HG03565 (cell line): ENCODE measurements around the gene PPP2R3A.
"Not testable (repeated sequence)": the region's sequence is repeated elsewhere in the genome, so short reads cannot be mapped to it uniquely, and the experiment has no call there.

ENCODE experiments used
- ATAC-seq: cut with Tn5 transposase; IDR thresholded peaks from one replicate; pipeline ENCODE4 v1.9.1; 2021; ENCODE audit warnings: mild to moderate bottlenecking, moderate library complexity; ENCODE audit not compliant: unreplicated experiment

Gene PPP2R3A

GRCh38 chr3:136146981-136147729, 181.6 kb downstream of the PPP2R3A start:
- no peak for ATAC-seq

GRCh38 chr3:136149667-136150066, 184.1 kb downstream of the PPP2R3A start:
- ATAC-seq, result no peak

- no peak for ATAC-seq
Observed at GRCh38 chr3:136151219-136151618, 185.7 kb downstream of the PPP2R3A start.

- no peak for ATAC-seq
Observed at GRCh38 chr3:136152176-136152843, 186.8 kb downstream of the PPP2R3A start.

- no peak for ATAC-seq
Observed at GRCh38 chr3:136152963-136153362, 187.4 kb downstream of the PPP2R3A start.

- ATAC-seq, result no peak
Observed at GRCh38 chr3:136161516-136161915, 196.0 kb downstream of the PPP2R3A start.

GRCh38 chr3:136162322-136162721, 196.8 kb downstream of the PPP2R3A start:
- no peak for ATAC-seq

GRCh38 chr3:136163607-136164006, 198.1 kb downstream of the PPP2R3A start:
- ATAC-seq, result not testable (repeated sequence)

GRCh38 chr3:136166507-136166906, 201.0 kb downstream of the PPP2R3A start:
- no peak for ATAC-seq

GRCh38 chr3:136168236-136168635, 202.7 kb downstream of the PPP2R3A start:
- not testable (repeated sequence) for ATAC-seq

- no peak for ATAC-seq
Observed at GRCh38 chr3:136171097-136171542, 205.6 kb downstream of the PPP2R3A start.

GRCh38 chr3:136173939-136174490, 208.5 kb downstream of the PPP2R3A start:
- no peak for ATAC-seq

- ATAC-seq, result no peak
Observed at GRCh38 chr3:136177876-136178275, 212.3 kb downstream of the PPP2R3A start.

- no peak for ATAC-seq
Observed at GRCh38 chr3:136181741-136182140, 216.2 kb downstream of the PPP2R3A start.

- no peak for ATAC-seq
Observed at GRCh38 chr3:136184703-136185102, 219.2 kb downstream of the PPP2R3A start.

GRCh38 chr3:136186344-136186743, 220.8 kb downstream of the PPP2R3A start:
- ATAC-seq, result no peak

- ATAC-seq, result no peak
Observed at GRCh38 chr3:136186846-136187245, 221.3 kb downstream of the PPP2R3A start.

GRCh38 chr3:136187868-136188267, 222.3 kb downstream of the PPP2R3A start:
- no peak for ATAC-seq

- no peak for ATAC-seq
Observed at GRCh38 chr3:136189043-136189442, 223.5 kb downstream of the PPP2R3A start.

- no peak for ATAC-seq
Observed at GRCh38 chr3:136189859-136190617, 224.5 kb downstream of the PPP2R3A start.

GRCh38 chr3:136192195-136192594, 226.7 kb downstream of the PPP2R3A start:
- ATAC-seq, result not testable (repeated sequence)
